ENCODE results near the gene TEF. TPM values are rescaled to one million over a fixed set of nuclear protein-coding genes. Genes with fewer than 3 reads are reported as not detected.
"Not testable (repeated sequence)": the region's sequence is repeated elsewhere in the genome, so short reads cannot be mapped to it uniquely, and the experiment has no call there.

Gene TEF
- total RNA-seq, 2 donors from 2014 or later: 12.7 to 28.9 TPM

DNA sequence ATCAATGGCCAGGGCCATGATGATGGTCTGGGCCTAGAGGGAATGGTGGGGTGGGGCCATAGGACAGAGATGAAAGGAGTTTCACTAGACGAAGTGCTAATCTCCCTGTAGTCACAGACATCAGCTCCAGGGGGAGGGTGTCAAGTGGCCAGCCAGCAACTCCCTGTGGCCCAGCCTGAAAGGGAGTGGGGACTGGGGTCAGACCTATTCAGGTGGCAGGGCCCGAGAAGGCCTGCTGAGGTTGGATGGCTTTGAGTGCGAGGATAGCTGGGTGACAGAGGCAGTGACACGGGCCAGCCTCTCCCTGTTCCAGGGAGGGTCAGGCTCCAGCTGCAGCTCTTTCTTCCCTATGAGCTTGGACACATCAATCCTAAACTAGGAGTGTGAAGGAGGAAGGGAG is 53.8 kb downstream of the TEF start:
- TF ChIP-seq, protein P1, sequence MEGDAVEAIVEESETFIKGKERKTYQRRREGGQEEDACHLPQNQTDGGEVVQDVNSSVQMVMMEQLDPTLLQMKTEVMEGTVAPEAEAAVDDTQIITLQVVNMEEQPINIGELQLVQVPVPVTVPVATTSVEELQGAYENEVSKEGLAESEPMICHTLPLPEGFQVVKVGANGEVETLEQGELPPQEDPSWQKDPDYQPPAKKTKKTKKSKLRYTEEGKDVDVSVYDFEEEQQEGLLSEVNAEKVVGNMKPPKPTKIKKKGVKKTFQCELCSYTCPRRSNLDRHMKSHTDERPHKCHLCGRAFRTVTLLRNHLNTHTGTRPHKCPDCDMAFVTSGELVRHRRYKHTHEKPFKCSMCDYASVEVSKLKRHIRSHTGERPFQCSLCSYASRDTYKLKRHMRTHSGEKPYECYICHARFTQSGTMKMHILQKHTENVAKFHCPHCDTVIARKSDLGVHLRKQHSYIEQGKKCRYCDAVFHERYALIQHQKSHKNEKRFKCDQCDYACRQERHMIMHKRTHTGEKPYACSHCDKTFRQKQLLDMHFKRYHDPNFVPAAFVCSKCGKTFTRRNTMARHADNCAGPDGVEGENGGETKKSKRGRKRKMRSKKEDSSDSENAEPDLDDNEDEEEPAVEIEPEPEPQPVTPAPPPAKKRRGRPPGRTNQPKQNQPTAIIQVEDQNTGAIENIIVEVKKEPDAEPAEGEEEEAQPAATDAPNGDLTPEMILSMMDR (IDR thresholded peaks at IDR 0.05): no peak
- Histone ChIP-seq H3K27me3 (no peaks in the 10 kb centered on the region), H3K9ac (ENCODE audit: low read depth in 2 of 2, low read length in 2 of 2) (no peak overlapping the region), H3K4me1 (no peaks in the 10 kb centered on the region), H3K9me3 (no peaks in the 10 kb centered on the region), H3K36me3 (peaks cover 24% of the 10 kb centered on the region), H3K27ac (no peak overlapping the region), H3K4me3 (no peak overlapping the region)
- no peak for DNase-seq
- intact Hi-C loops (cut with DNase I): no loop called here

DNA sequence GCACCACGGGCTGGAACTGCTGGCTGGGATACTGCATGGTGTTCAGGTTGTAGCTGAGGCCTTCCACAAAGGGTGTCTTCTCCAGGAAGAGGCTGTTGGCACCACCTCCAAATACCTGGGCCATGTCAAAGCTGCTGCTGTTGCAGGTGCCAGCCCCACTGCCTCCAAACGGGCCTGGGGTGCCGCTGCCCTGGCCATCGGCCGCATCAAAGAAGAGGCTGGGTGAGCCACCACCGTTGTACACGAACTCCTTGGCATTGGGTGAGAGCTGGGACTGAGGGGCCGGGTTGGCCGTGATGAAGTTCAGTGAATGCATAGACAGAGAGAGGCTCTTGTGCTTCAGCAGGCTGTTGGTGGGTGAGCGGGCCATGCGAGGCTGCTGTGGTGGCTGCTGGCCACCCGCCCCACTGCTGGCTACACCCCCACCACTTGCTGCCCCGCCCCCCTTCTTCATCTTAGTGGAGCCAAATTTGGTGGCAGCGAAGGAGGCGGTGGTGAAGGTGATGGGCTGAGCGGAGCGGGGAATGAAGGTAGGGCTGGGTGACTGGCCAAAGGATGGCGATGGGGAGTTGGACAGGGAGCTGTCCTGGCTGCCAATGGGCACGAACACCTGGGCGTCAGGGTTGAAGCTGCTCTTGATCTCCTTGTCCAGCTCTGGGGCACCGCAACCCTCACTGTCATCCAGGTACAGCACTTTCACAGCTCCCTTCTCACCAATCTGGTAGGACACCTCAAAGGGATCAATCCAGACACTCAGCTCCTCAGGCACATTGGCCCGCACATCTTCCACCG is 54.8 kb downstream of the TEF start:
- intact Hi-C loops (cut with DNase I): no loop called here
- no peak overlapping the region for H3K9ac ChIP-seq (ENCODE audit: low read depth in 2 of 2, low read length in 2 of 2)
- H3K4me3 ChIP-seq: no peak overlapping the region
- no peak overlapping the region for H3K27ac ChIP-seq
- H3K9me3 ChIP-seq: no peaks in the 10 kb centered on the region
- peaks cover 24% of the 10 kb centered on the region for H3K36me3 ChIP-seq
- TF ChIP-seq, protein P1 (IDR thresholded peaks at IDR 0.05): no peak
- DNase-seq: no peak
- H3K4me1 ChIP-seq: no peaks in the 10 kb centered on the region
- no peaks in the 10 kb centered on the region for H3K27me3 ChIP-seq

DNA sequence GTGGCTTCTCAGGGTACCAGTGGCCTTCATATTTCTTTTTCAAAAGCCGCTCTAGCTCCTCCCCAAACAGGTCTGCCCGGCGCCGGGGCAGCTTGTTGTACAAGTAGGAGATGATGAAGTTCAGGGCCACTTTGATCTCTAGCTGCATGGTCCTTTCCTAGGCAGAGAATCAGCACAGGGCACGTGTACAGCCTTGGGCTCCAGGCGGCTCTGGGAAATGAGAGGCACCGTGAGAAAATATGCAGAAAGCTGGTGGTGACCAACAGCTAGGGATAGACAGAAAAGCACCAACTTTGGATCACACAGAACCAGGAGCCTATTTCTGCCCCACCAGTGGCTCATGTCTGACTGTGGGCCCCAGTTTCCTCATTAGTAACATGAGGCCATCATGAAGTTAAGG is 55.5 kb downstream of the TEF start:
- H3K27ac ChIP-seq: no peak overlapping the region

DNA sequence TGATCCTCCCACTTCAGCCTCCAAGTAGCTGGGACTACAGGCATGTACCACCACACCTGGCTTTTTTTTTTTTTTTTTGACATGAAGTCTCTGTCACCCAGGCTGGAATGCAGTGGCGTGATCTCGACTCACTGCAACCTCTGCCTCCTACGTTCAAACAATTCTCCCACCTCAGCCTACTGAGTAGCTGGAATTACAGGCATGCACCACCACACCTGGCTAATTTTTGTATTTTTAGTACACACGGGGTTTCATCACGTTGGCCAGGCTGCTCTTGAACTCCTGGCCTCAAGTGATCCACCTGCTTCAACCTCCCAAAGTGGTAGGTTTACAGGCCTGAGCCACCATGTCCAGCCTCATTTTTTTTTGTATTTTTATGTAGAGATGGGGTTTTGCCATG is 58.8 kb downstream of the TEF start:
- intact Hi-C loops (cut with DNase I); DNase-seq; H3K9ac ChIP-seq (ENCODE audit: low read depth in 2 of 2, low read length in 2 of 2); H3K27me3 ChIP-seq; H3K27ac ChIP-seq; H3K9me3 ChIP-seq; H3K4me3 ChIP-seq: not testable (repeated sequence)
- peaks cover 11% of the 10 kb centered on the region for H3K4me1 ChIP-seq
- H3K36me3 ChIP-seq: peaks cover 20% of the 10 kb centered on the region

More for the DNA sequence above, 55.5 kb downstream of the TEF start:
- H3K9ac ChIP-seq (ENCODE audit: low read depth in 2 of 2, low read length in 2 of 2): no peak overlapping the region
- H3K27me3 ChIP-seq: no peaks in the 10 kb centered on the region
- intact Hi-C loops (cut with DNase I): no loop called here
- no peak overlapping the region for H3K4me3 ChIP-seq
- H3K4me1 ChIP-seq: peaks cover under 1% of the 10 kb centered on the region
- no peak for DNase-seq
- peaks cover 24% of the 10 kb centered on the region for H3K36me3 ChIP-seq
- no peaks in the 10 kb centered on the region for H3K9me3 ChIP-seq
- TF ChIP-seq, protein P1 (IDR thresholded peaks at IDR 0.05): no peak

DNA sequence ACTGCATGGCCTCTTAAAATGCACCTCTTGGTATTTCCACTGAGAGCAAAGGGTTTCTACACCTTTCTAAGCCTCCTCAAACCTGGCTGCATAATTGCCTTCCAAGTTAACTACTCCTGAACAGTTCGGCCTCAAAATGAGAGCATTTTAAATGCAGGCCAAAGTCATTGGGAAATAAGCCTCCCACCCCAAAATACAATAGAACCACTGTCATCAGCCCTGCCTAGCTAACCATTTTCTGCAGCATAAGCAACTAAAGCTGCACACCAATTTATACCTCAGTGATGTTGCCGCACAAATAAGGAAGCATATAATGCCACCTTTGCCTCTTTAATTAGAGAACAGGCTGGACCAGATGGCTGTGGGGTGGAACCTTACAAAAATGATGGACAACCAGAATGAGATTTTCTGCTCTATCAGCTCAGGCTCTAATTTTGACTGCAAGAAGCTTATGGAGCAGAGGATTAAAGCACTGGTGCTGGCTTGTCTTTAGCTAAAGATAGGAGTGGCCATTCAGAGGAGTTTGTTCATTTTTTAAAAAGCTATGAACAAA is 60.6 kb downstream of the TEF start:
- Histone ChIP-seq H3K9me3 (no peaks in the 10 kb centered on the region), H3K4me1 (peaks cover 11% of the 10 kb centered on the region), H3K9ac (ENCODE audit: low read depth in 2 of 2, low read length in 2 of 2) (no peak overlapping the region), H3K27me3 (no peaks in the 10 kb centered on the region), H3K27ac (no peak overlapping the region), H3K4me3 (no peak overlapping the region), H3K36me3 (peaks cover 2% of the 10 kb centered on the region)
- TF ChIP-seq, protein P1 (IDR thresholded peaks at IDR 0.05): no peak
- DNase-seq: no peak
- intact Hi-C loops (cut with DNase I): no loop called here
